ENCODE measurements around the gene GIGYF2.

Gene GIGYF2

GRCh38 chr2:232761301-232761907 lies 64.3 kb downstream of the GIGYF2 start:
- peak; percentile 53 for DNase-seq

GRCh38 chr2:232767866-232768265 lies 70.7 kb downstream of the GIGYF2 start:
- no peak for DNase-seq

- DNase-seq: no peak
Observed at GRCh38 chr2:232770207-232770606, 73.1 kb downstream of the GIGYF2 start.

GRCh38 chr2:232771870-232772269 lies 74.7 kb downstream of the GIGYF2 start:
- DNase-seq: no peak

- no peak for DNase-seq
Observed at GRCh38 chr2:232772531-232772930, 75.4 kb downstream of the GIGYF2 start.

- no peak for DNase-seq
Observed at GRCh38 chr2:232773815-232774214, 76.7 kb downstream of the GIGYF2 start.

- no peak for DNase-seq
Observed at GRCh38 chr2:232776435-232776834, 79.3 kb downstream of the GIGYF2 start, which contains the start of gene KCNJ13. Gene KCNJ13, minus strand, starts transcription at chr2:232776565. Its CDS starts 5,203 bp downstream, at chr2:232771362.

GRCh38 chr2:232777276-232777675 lies 80.1 kb downstream of the GIGYF2 start:
- DNase-seq: no peak

GRCh38 chr2:232779465-232779864 lies 82.3 kb downstream of the GIGYF2 start:
- no peak for DNase-seq

- DNase-seq: no peak
Observed at GRCh38 chr2:232779934-232780333, 82.8 kb downstream of the GIGYF2 start.

- peak; percentile 97 for DNase-seq
Observed at GRCh38 chr2:232781765-232782164, 84.6 kb downstream of the GIGYF2 start.

- no peak for DNase-seq
Observed at GRCh38 chr2:232783278-232783677, 86.1 kb downstream of the GIGYF2 start.

GRCh38 chr2:232787806-232788205 lies 90.7 kb downstream of the GIGYF2 start:
- no peak for DNase-seq

GRCh38 chr2:232789082-232789481 lies 92.0 kb downstream of the GIGYF2 start:
- DNase-seq: no peak

GRCh38 chr2:232791518-232791917 lies 94.4 kb downstream of the GIGYF2 start:
- no peak for DNase-seq

- no peak for DNase-seq
Observed at GRCh38 chr2:232793271-232793670, 96.1 kb downstream of the GIGYF2 start.

- DNase-seq: no peak
Observed at GRCh38 chr2:232794981-232795380, 97.8 kb downstream of the GIGYF2 start.

GRCh38 chr2:232795920-232796319 lies 98.8 kb downstream of the GIGYF2 start:
- DNase-seq: no peak

- no peak for DNase-seq
Observed at GRCh38 chr2:232798187-232798586, 101.1 kb downstream of the GIGYF2 start.

GRCh38 chr2:232800166-232800565 lies 103.0 kb downstream of the GIGYF2 start:
- DNase-seq: no peak

- DNase-seq: no peak
Observed at GRCh38 chr2:232802091-232802490, 105.0 kb downstream of the GIGYF2 start.

- DNase-seq: no peak
Observed at GRCh38 chr2:232809349-232810124, 112.4 kb downstream of the GIGYF2 start.

GRCh38 chr2:232810444-232810843 lies 113.3 kb downstream of the GIGYF2 start:
- DNase-seq: no peak

- DNase-seq: no peak
Observed at GRCh38 chr2:232815569-232815968, 118.4 kb downstream of the GIGYF2 start.

- no peak for DNase-seq
Observed at GRCh38 chr2:232816657-232817056, 119.5 kb downstream of the GIGYF2 start.

All from kidney glomerular epithelial cell (primary cell).